Epithelial cell of esophagus (primary cell): ENCODE measurements around the gene BIRC2.

ENCODE experiments used
- DNase-seq: peaks from one replicate; pipeline ENCODE4 v3.0.0; 2010; ENCODE audit warnings: low read depth
- H3K4me3 ChIP-seq: 2 replicates; pipeline ENCODE4 v1.5.1; 2011; ENCODE audit warnings: mild to moderate bottlenecking, low read length, control low read depth
- CTCF ChIP-seq: IDR thresholded peaks from 2 replicates; pipeline ENCODE4 v1.5.1; 2011; ENCODE audit warnings: low read depth, mild to moderate bottlenecking, low read length, control low read depth, inconsistent platforms; ENCODE audit not compliant: insufficient read depth; ENCODE audit errors: missing control alignments

The BIRC2 gene

GRCh38 chr11:102377891-102378290 lies 30.9 kb downstream of the BIRC2 start:
- no peak overlapping the region for H3K4me3 ChIP-seq
- no peak for DNase-seq
- no peak for TF ChIP-seq CTCF

DNA sequence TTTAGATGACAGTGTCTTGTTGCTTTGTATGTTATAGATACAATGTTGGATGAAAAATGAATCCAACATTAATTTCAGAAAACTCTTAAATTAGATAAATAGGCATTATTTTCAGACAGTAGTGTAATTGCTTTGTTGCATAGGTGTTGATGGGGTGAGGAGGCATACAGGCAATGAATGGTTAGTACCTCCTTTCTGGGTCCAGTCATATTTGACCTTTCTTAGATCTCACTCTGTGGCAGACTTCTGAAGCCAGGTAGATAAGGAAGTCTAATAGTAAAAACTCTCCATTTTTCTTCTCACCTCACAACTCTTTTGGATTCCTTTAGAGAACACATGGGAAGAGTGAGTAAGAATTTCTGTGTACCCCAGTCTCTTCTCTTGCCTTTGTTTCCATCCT lies 31.8 kb downstream of the BIRC2 start:
- no peak overlapping the region for H3K4me3 ChIP-seq
- DNase-seq, result no peak
- TF ChIP-seq CTCF, result no peak

DNA sequence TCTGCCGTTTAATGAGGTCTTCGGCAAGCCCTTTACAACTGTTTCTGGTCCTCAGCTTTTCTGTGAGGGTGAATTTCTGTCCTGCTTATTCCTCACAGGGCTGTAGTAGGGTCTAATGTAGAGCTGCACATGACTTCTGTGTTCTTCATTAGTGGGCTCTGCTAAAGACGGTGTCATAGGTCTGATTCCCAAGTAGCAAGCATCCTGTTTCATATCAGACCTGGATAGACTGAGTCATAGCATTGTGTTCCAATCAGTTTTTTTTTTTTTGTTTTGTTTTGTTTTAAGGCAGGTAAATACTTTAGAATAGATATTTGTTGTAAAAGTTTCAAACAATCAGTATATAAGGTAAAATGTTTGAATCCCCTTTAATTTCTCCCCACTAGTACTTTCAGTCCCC lies 35.4 kb downstream of the BIRC2 start:
- no peak for TF ChIP-seq CTCF
- no peak for DNase-seq
- H3K4me3 ChIP-seq, result no peak overlapping the region

DNA sequence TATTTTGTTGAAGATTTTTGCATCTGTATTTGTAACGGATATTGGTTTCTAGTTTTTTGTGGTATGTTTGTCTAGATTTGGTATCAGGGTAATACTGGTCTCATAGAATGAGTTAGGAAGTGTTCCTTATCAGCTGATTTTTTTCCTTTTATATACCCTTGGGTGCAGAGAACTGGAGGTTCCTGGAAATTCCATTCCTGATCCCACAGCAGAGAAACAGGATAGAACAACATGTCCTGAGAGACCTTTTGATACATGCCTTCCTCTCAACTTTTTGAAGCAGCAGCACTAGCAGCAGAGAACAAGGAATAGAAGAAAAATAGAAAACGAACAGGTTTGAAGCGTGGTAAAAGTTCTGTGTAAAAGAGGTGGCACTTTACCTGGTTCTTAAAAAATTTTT lies 36.8 kb downstream of the BIRC2 start:
- no peak for TF ChIP-seq CTCF
- no peak overlapping the region for H3K4me3 ChIP-seq
- no peak for DNase-seq

DNA sequence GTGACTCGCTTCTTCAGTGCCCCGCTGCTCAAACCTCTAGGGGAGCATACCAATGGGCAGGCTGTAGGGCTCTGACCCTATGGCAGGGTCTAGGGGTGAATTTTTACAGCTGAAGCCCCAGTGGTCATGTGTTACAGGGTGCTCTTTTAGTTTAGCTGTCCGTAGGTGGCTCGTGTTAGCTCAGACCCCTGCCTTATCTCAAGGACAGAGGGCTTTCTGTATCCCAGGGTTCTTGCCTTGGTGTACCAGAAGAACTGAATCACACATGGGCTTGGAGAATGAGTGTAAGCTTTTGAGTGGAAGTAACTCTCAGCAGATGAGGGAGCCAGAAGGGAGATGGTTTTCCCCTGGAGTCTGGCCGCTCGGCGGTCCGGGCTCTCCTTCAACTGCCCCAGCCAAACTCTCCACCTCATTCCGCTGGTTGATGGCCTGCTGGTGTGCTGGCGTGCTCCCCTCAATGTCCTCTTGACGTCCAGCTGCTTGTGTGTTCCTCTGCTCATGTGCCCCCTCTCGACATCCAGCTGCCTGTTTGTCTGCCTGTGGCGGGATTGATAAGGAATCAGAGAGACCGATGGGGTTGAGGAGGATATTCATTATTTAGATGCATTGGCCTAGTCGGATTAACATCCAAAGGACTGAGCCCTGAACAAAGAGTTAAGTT lies 37.5 kb downstream of the BIRC2 start:
- no peak overlapping the region for H3K4me3 ChIP-seq
- TF ChIP-seq CTCF, result no peak
- DNase-seq, result no peak

DNA sequence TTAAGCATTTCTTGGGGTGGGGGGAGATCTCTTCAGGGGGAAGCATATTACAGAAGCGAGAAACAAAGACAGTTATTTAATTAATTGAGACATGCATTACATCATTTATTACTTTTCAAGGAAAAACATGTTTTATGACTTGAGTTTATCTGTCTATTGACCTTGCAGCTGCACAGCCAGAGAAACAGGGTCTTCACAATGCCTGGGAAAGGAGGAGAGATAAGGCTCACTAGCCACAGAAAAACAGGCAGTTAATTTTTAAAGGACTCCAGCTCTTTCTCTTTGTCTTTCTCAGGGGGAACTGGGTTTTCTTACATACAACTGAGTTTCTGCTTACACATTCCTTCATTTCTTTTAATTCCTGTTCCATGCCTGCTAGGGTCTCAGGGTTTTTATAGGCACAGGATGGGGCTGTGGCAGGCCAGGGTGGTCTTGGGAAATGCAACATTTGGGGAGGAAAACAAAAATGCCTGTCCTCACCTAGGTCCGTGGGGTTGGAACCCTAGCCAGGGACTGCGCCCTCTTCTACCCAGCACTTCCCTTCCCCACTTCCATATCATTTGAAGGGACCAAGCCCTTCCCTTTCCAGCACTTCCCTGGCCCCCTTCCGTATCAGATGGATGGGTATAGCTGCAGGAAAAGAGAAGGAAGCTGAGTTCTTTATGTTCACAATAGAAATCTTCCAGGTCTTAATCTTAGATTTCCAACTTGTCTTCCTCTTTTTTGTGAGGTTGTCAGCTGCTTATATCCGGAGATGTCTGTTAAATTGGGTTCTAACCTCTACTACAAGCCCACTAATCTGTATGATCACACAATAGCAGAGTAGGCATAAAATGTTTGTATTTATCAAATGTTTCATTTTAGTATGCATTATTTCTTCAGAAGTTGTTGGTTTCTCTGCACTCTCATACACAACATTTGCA lies 38.3 kb downstream of the BIRC2 start:
- H3K4me3 ChIP-seq, result no peak overlapping the region
- no peak for TF ChIP-seq CTCF
- DNase-seq, result no peak
